Gastrocnemius medialis (tissue), 4 donors: ENCODE results near the gene PARD3.

ENCODE experiments used
- CTCF ChIP-seq, 5 experiments: fragments of 450-650 bp in 3 of 5; fragments of 200-600 bp in 2 of 5; sonication (generic) in 2 of 5; IDR thresholded peaks in 4 of 5; conservative IDR thresholded peaks in 1 of 5; 1 replicate in 4 of 5; 2 replicates in 1 of 5; pipeline ENCODE4 v1.5.1; 2016 to 2019; ENCODE audit warnings: antibody characterized with exemption in 5 of 5, mild to moderate bottlenecking in 3 of 5, moderate library complexity in 3 of 5
- POLR2A ChIP-seq, 2 donors: fragments of 450-650 bp; IDR thresholded peaks; one replicate each; pipeline ENCODE4 v1.6.1; 2017; ENCODE audit warnings: antibody characterized with exemption in 2 of 2, mild to moderate bottlenecking in 2 of 2, moderate library complexity in 2 of 2

DNA sequence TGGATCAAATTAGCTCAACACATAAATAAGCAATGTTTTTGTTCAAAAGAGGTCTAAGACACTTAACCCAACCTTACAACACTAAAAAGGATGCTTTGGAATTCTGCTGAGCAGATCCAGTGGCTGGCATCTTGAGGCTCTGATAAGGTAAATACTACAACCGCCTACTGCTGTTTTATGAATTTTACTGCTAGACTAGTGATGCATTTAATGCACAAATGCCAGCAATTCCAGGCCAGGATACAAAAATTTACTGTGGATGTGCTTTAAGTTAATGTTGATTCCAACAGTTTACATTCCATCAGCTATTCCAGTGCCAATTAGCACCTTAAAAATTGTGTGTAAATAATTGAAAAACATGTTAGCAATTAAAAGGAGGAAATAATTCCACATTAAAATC lies 261.3 kb downstream of the PARD3 start:
- TF ChIP-seq CTCF (IDR thresholded peaks at IDR 0.05 in 4 of 5, conservative IDR thresholded peaks at IDR 0.05 in 1 of 5) (no peak), POLR2A (IDR thresholded peaks at IDR 0.05) (no peak)
